ENCODE results near the gene MAP3K2. TPM values are rescaled to one million over a fixed set of nuclear protein-coding genes. Genes with fewer than 3 reads are reported as not detected.
A peak's percentile ranks its signal among the peaks of the same experiment; 100 is the strongest.
"Not testable (repeated sequence)": the region's sequence is repeated elsewhere in the genome, so short reads cannot be mapped to it uniquely, and the experiment has no call there.

Gene MAP3K2
- total RNA-seq, 2 experiments from 2014 or later = 41.1 to 43.2 TPM

GRCh38 chr2:127415593-127416505 is 28.1 kb upstream of the MAP3K2 start:
- peak; percentile 89 for DNase-seq
- Mint-ChIP-seq H3K4me3 (peak overlapping the region; percentile 74), H3K27ac (peak overlapping the region; percentile 47), H3K4me1 (peaks cover 28% of the 10 kb centered on the region), H3K36me3 (no peaks in the 10 kb centered on the region), H3K27me3 (peaks cover 24% of the 10 kb centered on the region), H3K9me3 (peaks cover 3% of the 10 kb centered on the region)

GRCh38 chr2:127414638-127415592 is 27.1 kb upstream of the MAP3K2 start:
- Mint-ChIP-seq H3K36me3 (no peaks in the 10 kb centered on the region), H3K9me3 (peaks cover 4% of the 10 kb centered on the region), H3K27me3 (peaks cover 20% of the 10 kb centered on the region), H3K27ac (no peak overlapping the region), H3K4me3 (no peak overlapping the region), H3K4me1 (peaks cover 35% of the 10 kb centered on the region)
- no peak for DNase-seq

GRCh38 chr2:127413782-127414637 is 26.2 kb upstream of the MAP3K2 start:
- Mint-ChIP-seq H3K27me3 (peaks cover 20% of the 10 kb centered on the region), H3K36me3 (no peaks in the 10 kb centered on the region), H3K4me3 (no peak overlapping the region), H3K4me1 (peaks cover 36% of the 10 kb centered on the region), H3K27ac (no peak overlapping the region), H3K9me3 (peaks cover 4% of the 10 kb centered on the region)
- no peak for DNase-seq

GRCh38 chr2:127413200-127413599 is 25.4 kb upstream of the MAP3K2 start:
- DNase-seq = no peak
- peaks cover 20% of the 10 kb centered on the region for H3K27me3 Mint-ChIP-seq
- no peak overlapping the region for H3K27ac Mint-ChIP-seq
- H3K4me3 Mint-ChIP-seq = no peak overlapping the region
- H3K36me3 Mint-ChIP-seq = no peaks in the 10 kb centered on the region
- peaks cover 4% of the 10 kb centered on the region for H3K9me3 Mint-ChIP-seq
- peaks cover 37% of the 10 kb centered on the region for H3K4me1 Mint-ChIP-seq

- Mint-ChIP-seq H3K4me3 (no peak overlapping the region), H3K9me3 (peaks cover 4% of the 10 kb centered on the region), H3K36me3 (no peaks in the 10 kb centered on the region), H3K4me1 (peaks cover 42% of the 10 kb centered on the region), H3K27ac (no peak overlapping the region), H3K27me3 (peaks cover 16% of the 10 kb centered on the region)
- DNase-seq = no peak
Measured at GRCh38 chr2:127411653-127412369, 24.0 kb upstream of the MAP3K2 start.

DNA sequence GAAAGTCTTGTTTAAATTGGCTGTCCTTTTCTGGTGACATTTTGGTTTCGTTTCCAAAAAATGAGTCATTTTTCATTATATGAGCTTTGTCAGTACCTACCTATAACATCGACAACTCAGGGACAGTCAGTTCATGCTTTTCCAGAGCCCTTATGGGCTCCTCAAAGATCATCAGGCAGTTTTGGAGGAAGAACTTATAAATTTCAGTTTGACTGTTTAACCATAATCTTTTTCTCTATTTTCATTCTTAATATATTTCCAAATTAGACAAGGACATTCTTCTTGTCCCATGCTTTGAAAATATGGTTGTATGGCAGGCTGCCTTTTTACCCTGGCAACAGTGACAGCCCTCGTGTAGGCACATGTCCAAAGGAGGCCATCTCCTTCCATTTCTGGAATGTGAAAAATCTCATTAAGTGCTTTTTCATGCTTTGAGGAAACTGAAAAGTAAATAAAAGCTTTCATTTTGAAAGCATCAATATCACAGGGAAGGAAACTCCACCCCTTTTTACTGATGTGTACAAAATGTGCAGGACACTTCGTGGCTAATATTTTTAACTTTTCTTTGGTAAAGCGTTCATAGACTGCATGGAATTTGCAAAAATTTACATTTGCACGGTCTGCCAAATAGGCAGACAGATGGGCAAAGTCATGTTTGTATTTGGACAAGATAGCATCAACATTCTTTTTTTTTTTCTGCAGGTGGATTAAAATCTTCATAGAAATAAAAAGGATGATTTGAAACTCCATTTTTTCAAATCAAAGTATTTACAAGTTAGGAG is 23.3 kb upstream of the MAP3K2 start:
- Mint-ChIP-seq H3K36me3 (no peaks in the 10 kb centered on the region), H3K4me3 (peak overlapping the region; percentile 63)
- DNase-seq = no peak

DNA sequence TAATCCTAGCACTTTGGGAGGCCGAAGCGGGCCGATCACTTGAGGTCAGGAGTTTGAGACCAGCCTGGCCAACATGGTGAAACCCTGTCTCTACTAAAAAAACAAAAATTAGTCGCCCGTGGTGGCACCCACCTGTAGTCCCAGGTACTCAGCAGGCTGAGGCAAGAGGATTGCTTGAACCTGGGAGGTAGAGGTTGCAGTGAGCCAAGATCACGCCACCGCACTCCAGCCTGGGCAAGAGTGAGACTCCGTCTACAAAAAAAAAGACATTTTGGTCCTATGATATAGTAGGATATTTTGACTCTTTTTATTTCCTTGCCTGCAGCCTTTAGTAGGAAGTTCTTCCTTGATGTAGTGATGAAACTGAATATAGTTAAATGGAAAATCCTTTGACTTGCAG is 21.9 kb upstream of the MAP3K2 start:
- not testable (repeated sequence) for H3K36me3 Mint-ChIP-seq, DNase-seq, H3K9me3 Mint-ChIP-seq, H3K4me3 Mint-ChIP-seq
- Mint-ChIP-seq H3K27me3 (peaks cover 23% of the 10 kb centered on the region), H3K4me1 (peaks cover 30% of the 10 kb centered on the region), H3K27ac (peak overlapping the region; percentile 92)

More for the DNA sequence above, 23.3 kb upstream of the MAP3K2 start:
- Mint-ChIP-seq H3K27me3 (peaks cover 16% of the 10 kb centered on the region), H3K9me3 (peaks cover 4% of the 10 kb centered on the region), H3K27ac (peak overlapping the region; percentile 92), H3K4me1 (peaks cover 35% of the 10 kb centered on the region)

DNA sequence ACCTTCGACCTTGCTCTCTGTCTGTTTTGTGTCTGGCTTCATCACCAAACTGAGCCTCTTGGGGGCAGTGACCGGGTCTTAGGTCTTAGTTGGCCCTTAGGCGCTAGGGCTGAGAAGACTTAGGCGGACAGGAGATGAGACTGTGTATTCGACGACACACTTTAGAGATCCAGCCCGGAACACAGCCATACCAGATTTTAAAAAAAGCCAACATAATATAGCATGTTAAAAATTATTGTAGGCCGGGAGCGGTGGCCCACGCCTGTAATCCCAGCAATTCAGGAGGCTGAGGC is 21.0 kb upstream of the MAP3K2 start:
- peak overlapping the region; percentile 44 for H3K4me3 Mint-ChIP-seq

DNA sequence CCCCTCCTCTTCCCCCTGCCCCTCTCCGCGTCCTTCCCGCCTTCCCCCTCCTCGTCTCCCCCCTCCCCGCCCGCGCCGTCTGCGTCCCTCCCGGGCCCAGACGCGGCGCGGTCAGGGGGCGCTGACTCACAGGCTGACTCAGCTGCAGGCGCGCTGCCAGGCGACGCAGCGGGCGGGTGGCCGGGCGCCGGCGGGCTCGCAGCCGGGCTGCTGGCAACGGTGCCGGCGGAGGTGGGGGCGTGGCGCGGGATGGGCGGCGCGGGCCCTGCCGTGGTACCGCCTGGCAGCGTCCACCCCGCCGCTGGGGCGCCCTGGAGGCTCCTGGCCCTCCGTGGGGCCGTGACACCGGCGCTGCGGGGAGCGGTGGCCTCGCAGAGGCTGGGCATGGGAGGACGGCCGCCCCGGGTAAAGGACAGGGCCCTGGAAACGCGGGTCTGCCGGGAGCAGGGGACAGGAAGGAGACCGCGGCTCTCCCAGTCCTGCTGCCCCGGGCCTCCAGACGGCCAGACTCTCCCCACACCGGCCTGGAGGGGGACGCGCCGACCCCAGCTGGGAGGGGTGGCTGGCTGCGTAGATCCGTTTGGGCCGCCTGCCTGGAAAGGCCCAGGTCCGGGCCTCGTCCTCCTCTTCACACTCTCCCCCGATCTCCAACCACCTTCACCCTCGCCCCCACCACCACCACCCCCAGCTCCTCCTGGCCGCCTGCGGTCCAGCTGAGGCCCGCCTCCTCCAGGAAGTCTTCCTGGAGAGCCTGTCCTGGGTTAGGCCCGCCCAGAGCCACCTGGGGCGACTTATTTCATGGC is 20.4 kb upstream of the MAP3K2 start:
- H3K4me3 Mint-ChIP-seq = peak overlapping the region; percentile 44
- DNase-seq = peak; percentile 93
- H3K27me3 Mint-ChIP-seq = peaks cover 12% of the 10 kb centered on the region
- H3K4me1 Mint-ChIP-seq = peaks cover 28% of the 10 kb centered on the region
- no peak overlapping the region for H3K27ac Mint-ChIP-seq
- H3K9me3 Mint-ChIP-seq = peaks cover 4% of the 10 kb centered on the region
- H3K36me3 Mint-ChIP-seq = no peaks in the 10 kb centered on the region

More for the DNA sequence above, 21.0 kb upstream of the MAP3K2 start:
- H3K36me3 Mint-ChIP-seq = no peaks in the 10 kb centered on the region
- peaks cover 28% of the 10 kb centered on the region for H3K4me1 Mint-ChIP-seq
- H3K27me3 Mint-ChIP-seq = peaks cover 17% of the 10 kb centered on the region
- no peak for DNase-seq
- H3K27ac Mint-ChIP-seq = peak overlapping the region; percentile 40
- H3K9me3 Mint-ChIP-seq = peaks cover 4% of the 10 kb centered on the region

DNA sequence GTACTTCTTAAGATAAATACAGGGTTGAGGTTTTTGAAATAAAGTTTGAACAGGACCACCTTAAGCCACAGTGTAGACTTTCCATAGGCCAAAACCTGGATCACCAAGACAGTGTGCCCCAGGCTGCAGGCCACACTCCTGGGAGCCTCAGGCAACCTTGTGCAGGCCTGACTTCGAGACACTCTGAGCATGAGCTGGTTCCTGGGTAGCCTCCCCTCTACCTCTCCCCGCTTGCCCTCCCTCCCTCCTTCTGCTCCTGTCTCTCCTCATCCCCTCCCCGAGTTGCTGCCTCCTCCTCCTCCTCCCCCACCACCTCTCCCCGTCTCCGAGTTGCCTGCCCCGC is 19.9 kb upstream of the MAP3K2 start:
- peak overlapping the region; percentile 27 for H3K4me3 Mint-ChIP-seq
- H3K4me1 Mint-ChIP-seq = peaks cover 28% of the 10 kb centered on the region
- H3K27ac Mint-ChIP-seq = no peak overlapping the region
- peaks cover 1% of the 10 kb centered on the region for H3K9me3 Mint-ChIP-seq
- peaks cover 11% of the 10 kb centered on the region for H3K27me3 Mint-ChIP-seq
- H3K36me3 Mint-ChIP-seq = no peaks in the 10 kb centered on the region
- no peak for DNase-seq

GRCh38 chr2:127407091-127407490 is 19.3 kb upstream of the MAP3K2 start:
- H3K27ac Mint-ChIP-seq = no peak overlapping the region
- H3K4me1 Mint-ChIP-seq = peaks cover 28% of the 10 kb centered on the region
- no peak for DNase-seq
- H3K36me3 Mint-ChIP-seq = no peaks in the 10 kb centered on the region
- H3K27me3 Mint-ChIP-seq = peaks cover 7% of the 10 kb centered on the region
- H3K4me3 Mint-ChIP-seq = peak overlapping the region; percentile 16
- peaks cover 1% of the 10 kb centered on the region for H3K9me3 Mint-ChIP-seq

DNA sequence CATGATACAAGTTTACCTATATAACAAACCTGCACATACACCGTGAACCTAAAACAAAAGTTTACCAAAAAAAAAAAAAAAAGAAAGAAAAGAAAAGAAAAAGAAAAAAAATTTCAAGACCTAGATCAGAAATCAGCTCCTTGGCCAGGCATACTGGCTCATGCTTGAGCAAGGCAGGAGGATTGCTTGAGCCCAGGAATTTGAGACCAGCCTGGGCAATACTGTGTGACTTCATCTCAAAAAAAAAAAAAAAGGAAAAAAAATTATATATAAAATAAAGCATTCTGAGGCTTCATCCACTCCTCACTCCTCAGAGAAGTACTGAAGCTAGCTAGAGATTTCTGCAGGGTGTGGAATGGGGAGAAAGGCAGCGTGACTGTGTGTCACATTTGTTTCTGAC is 18.7 kb upstream of the MAP3K2 start:
- DNase-seq = no peak
- H3K4me1 Mint-ChIP-seq = peaks cover 25% of the 10 kb centered on the region
- H3K36me3 Mint-ChIP-seq = no peaks in the 10 kb centered on the region
- H3K27ac Mint-ChIP-seq = no peak overlapping the region
- H3K4me3 Mint-ChIP-seq = no peak overlapping the region
- peaks cover 7% of the 10 kb centered on the region for H3K27me3 Mint-ChIP-seq
- H3K9me3 Mint-ChIP-seq = peaks cover 1% of the 10 kb centered on the region

DNA sequence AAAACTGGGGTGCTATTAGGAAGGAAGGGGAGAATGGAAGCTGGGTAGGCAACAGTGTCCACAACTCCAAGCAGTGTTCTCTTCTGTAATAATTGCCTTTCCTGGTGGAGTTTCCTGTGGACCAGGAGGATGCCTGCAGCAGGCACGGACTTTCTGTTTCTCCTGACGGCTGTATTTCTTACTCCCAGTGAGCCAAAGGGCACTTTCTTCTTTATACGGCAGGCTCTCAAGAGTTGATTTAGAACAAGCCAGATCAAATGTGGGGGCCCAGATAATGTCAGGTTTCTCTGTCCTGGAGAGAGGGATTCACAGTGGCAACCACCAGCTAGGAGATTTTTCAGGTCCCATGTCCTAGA is 17.5 kb upstream of the MAP3K2 start:
- Mint-ChIP-seq H3K27me3 (peaks cover 7% of the 10 kb centered on the region), H3K9me3 (no peaks in the 10 kb centered on the region), H3K4me3 (no peak overlapping the region), H3K4me1 (peaks cover 17% of the 10 kb centered on the region), H3K36me3 (no peaks in the 10 kb centered on the region), H3K27ac (no peak overlapping the region)
- DNase-seq = no peak
